H9 (cell line): ENCODE measurements around the gene EFHD1. TPM values are rescaled to one million over a fixed set of nuclear protein-coding genes. Genes with fewer than 3 reads are reported as not detected.

Source experiments
- DNase-seq: peaks from one replicate; pipeline ENCODE4 v3.0.0-alpha.2; 2017
- H2AFZ ChIP-seq: one replicate; pipeline ENCODE4 v1.6.1; 2013; ENCODE audit warnings: mild to moderate bottlenecking, low read length, control low read depth, moderate library complexity
- H2AK5ac ChIP-seq: 2 replicates; pipeline ENCODE4 v1.6.1; 2013; ENCODE audit warnings: low read length, control low read depth, mixed read lengths; ENCODE audit not compliant: insufficient read length
- H2BK120ac ChIP-seq: one replicate; pipeline ENCODE4 v1.6.1; 2013; ENCODE audit warnings: low read depth, mild to moderate bottlenecking, low read length, control low read depth, inconsistent platforms; ENCODE audit not compliant: poor library complexity, severe bottlenecking
- H2BK12ac ChIP-seq: 2 replicates; pipeline ENCODE4 v1.6.1; 2013; ENCODE audit warnings: low read length, control low read depth, mixed read lengths, low read depth; ENCODE audit not compliant: insufficient read length
- H2BK15ac ChIP-seq: 2 replicates; pipeline ENCODE4 v1.6.1; 2013; ENCODE audit warnings: low read depth, low read length, control low read depth
- H2BK20ac ChIP-seq: one replicate; pipeline ENCODE4 v1.6.1; 2013; ENCODE audit warnings: low read depth, mild to moderate bottlenecking, low read length, control low read depth, inconsistent platforms; ENCODE audit not compliant: poor library complexity, severe bottlenecking
- H2BK5ac ChIP-seq: 2 replicates; pipeline ENCODE4 v1.6.1; 2013; ENCODE audit warnings: low read length, control low read depth, mixed read lengths; ENCODE audit not compliant: insufficient read length
- H3K14ac ChIP-seq: 2 replicates; pipeline ENCODE4 v1.6.1; 2013; ENCODE audit warnings: low read length, control low read depth; ENCODE audit not compliant: insufficient read depth
- H3K18ac ChIP-seq: 2 replicates; pipeline ENCODE4 v1.6.1; 2013; ENCODE audit warnings: low read depth, mild to moderate bottlenecking, mixed read lengths, low read length, control low read depth; ENCODE audit not compliant: insufficient read length
- H3K23ac ChIP-seq: 2 replicates; pipeline ENCODE4 v1.6.1; 2013; ENCODE audit warnings: low read length, control low read depth, mixed read lengths, low read depth; ENCODE audit not compliant: insufficient read length
- H3K23me2 ChIP-seq: 2 replicates; pipeline ENCODE4 v1.6.1; 2013; ENCODE audit warnings: low read depth, mild to moderate bottlenecking, mixed read lengths, low read length, control low read depth; ENCODE audit not compliant: insufficient read length, poor library complexity, severe bottlenecking
- H3K27ac ChIP-seq: 2 replicates; pipeline ENCODE4 v1.5.1; 2013; ENCODE audit warnings: low read length, control low read depth, mixed read lengths, low read depth; ENCODE audit not compliant: insufficient read length
- H3K27me3 ChIP-seq: 2 replicates; pipeline ENCODE4 v1.6.1; 2013; ENCODE audit warnings: low read length, control low read depth, inconsistent platforms; ENCODE audit not compliant: insufficient read depth
- H3K4ac ChIP-seq: 2 replicates; pipeline ENCODE4 v1.6.1; 2013; ENCODE audit warnings: low read depth, mild to moderate bottlenecking, control low read depth, inconsistent platforms, low read length, moderate library complexity
- H3K4me1 ChIP-seq: 2 replicates; pipeline ENCODE4 v1.6.1; 2013; ENCODE audit warnings: low read length, control low read depth, inconsistent platforms; ENCODE audit not compliant: insufficient read depth
- H3K4me2 ChIP-seq: 2 replicates; pipeline ENCODE4 v1.6.1; 2013; ENCODE audit warnings: low read length, control low read depth, mixed read lengths; ENCODE audit not compliant: insufficient read length, insufficient read depth
- H3K56ac ChIP-seq: 2 replicates; pipeline ENCODE4 v1.6.1; 2013; ENCODE audit warnings: low read depth, mild to moderate bottlenecking, mixed read lengths, low read length, control low read depth; ENCODE audit not compliant: insufficient read length
- H3K79me1 ChIP-seq: 2 replicates; pipeline ENCODE4 v1.6.1; 2013; ENCODE audit warnings: low read depth, mild to moderate bottlenecking, moderate library complexity, low read length, control low read depth, inconsistent platforms; ENCODE audit not compliant: insufficient read depth, poor library complexity, severe bottlenecking
- H3K79me2 ChIP-seq: 2 replicates; pipeline ENCODE4 v1.6.1; 2013; ENCODE audit warnings: low read length, control low read depth, inconsistent platforms; ENCODE audit not compliant: insufficient read depth
- H3K9ac ChIP-seq: 2 replicates; pipeline ENCODE4 v1.6.1; 2013; ENCODE audit warnings: low read length, control low read depth, mixed read lengths; ENCODE audit not compliant: insufficient read length; ENCODE audit errors: extremely low read depth
- H3K9me3 ChIP-seq: one replicate; pipeline ENCODE4 v1.6.1; 2013; ENCODE audit warnings: low read depth, low read length, inconsistent platforms; ENCODE audit not compliant: control insufficient read depth
- H3T11ph ChIP-seq: one replicate; pipeline ENCODE4 v1.6.1; 2013; ENCODE audit warnings: mild to moderate bottlenecking, low read length, control low read depth, inconsistent platforms
- H4K20me1 ChIP-seq: one replicate; pipeline ENCODE4 v1.6.1; 2013; ENCODE audit not compliant: control insufficient read depth, insufficient read length, insufficient read depth
- H4K5ac ChIP-seq: 2 replicates; pipeline ENCODE4 v1.6.1; 2013; ENCODE audit warnings: low read depth, mild to moderate bottlenecking, mixed read lengths, low read length, control low read depth; ENCODE audit not compliant: insufficient read length
- H4K8ac ChIP-seq: replicated peaks from 2 replicates; pipeline ENCODE4 v1.6.1; 2013; ENCODE audit warnings: low read length, control low read depth, mixed read lengths, low read depth; ENCODE audit not compliant: insufficient read length
- H4K91ac ChIP-seq: 2 replicates; pipeline ENCODE4 v1.6.1; 2013; ENCODE audit warnings: low read depth, mild to moderate bottlenecking, moderate library complexity, mixed read lengths, low read length, control low read depth; ENCODE audit not compliant: insufficient read length
- H3K27ac Mint-ChIP-seq, 3 experiments: 2 replicates in 2 of 3; 3 replicates in 1 of 3; pipeline ENCODE4 v1.8.0; 2020 to 2021; ENCODE audit warnings: mixed read lengths in 3 of 3, mild to moderate bottlenecking in 1 of 3, moderate library complexity in 1 of 3
- H3K27me3 Mint-ChIP-seq: 2 replicates; pipeline ENCODE4 v1.8.0; 2021; ENCODE audit warnings: low read depth, mild to moderate bottlenecking, moderate library complexity, mixed read lengths
- H3K36me3 Mint-ChIP-seq, 3 experiments: 2 replicates in 2 of 3; 3 replicates in 1 of 3; pipeline ENCODE4 v1.8.0; 2020 to 2021; ENCODE audit warnings: low read depth in 3 of 3, mixed read lengths in 3 of 3; ENCODE audit not compliant: insufficient read depth in 1 of 3
- H3K4me1 Mint-ChIP-seq, 2 experiments: 2 replicates each; pipeline ENCODE4 v1.8.0; 2020; ENCODE audit warnings: mixed read lengths in 2 of 2
- H3K4me3 Mint-ChIP-seq, 2 experiments: 2 replicates in 1 of 2; 3 replicates in 1 of 2; pipeline ENCODE4 v1.8.0; 2020 to 2021; ENCODE audit warnings: mild to moderate bottlenecking in 2 of 2, mixed read lengths in 2 of 2, moderate library complexity in 1 of 2
- H3K9me3 Mint-ChIP-seq, 2 experiments: 2 replicates in 1 of 2; 3 replicates in 1 of 2; pipeline ENCODE4 v1.8.0; 2020; ENCODE audit warnings: mild to moderate bottlenecking in 2 of 2, mixed read lengths in 2 of 2, moderate library complexity in 1 of 2
- WGBS: extraction: QIAGEN DNeasy Blood & Tissue Kit; methylation state at CpG from one replicate; pipeline ENCODE4 v1.1.7; 2013; ENCODE audit warnings: missing lambda C conversion rate, low lambda C conversion rate, mixed read lengths; ENCODE audit not compliant: insufficient read length; ENCODE audit errors: extremely low coverage; 5-methylcytosine and 5-hydroxymethylcytosine counted together
- total RNA-seq: library from RNA; stranded (reverse); gene quantifications from 2 replicates; pipeline ENCODE4 v1.2.1, GENCODE V29; 2021
- TF ChIP-seq, protein P1 (sequence below): fragments of 200-600 bp; sonication (generic); conservative IDR thresholded peaks from 3 replicates; pipeline ENCODE4 v1.8.0; 2021; ENCODE audit warnings: antibody characterized with exemption, mild to moderate bottlenecking

Gene EFHD1
- total RNA-seq, 1 experiment from 2014 or later: 2.8 TPM

DNA sequence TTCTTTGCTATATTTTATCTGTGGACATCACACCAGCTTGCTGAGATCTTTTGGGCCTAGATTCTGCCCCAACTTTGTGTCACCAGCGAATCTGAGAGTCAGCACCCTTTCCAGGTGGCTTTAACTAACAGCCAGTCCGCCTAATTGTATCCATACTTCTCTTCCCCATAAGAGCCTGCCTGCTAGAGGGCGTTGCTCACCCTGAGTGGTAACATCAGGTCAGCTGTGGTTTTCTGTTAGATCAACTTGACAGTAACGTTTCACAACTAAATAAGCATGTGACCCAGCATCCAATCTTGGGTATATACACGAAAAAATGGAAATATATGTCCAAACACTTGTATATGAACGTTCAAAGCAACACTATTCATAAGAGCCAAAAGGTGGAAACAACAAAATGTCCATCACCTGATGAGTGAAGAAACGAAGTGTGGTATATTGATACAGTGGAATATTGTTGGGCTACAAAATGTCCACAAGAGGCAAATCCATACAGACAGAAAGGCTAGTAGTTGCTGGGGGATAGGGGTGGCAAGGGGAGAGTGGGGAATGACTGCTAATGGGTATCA lies 24.9 kb downstream of the EFHD1 start:
- Histone ChIP-seq H4K20me1 (no peaks in the 10 kb centered on the region), H4K5ac (no peak overlapping the region), H2AK5ac (no peak overlapping the region), H4K8ac (no peak overlapping the region), H2BK5ac (no peak overlapping the region), H4K91ac (no peak overlapping the region), H2BK15ac (no peak overlapping the region), H3K79me1 (no peaks in the 10 kb centered on the region), H2BK20ac (no peak overlapping the region), H3K14ac (no peak overlapping the region), H3K27me3 (no peaks in the 10 kb centered on the region), H3K4me1 (no peaks in the 10 kb centered on the region), H3K9ac (no peak overlapping the region), H2AFZ (no peak overlapping the region), H3K4ac (no peak overlapping the region), H3K23ac (no peak overlapping the region), H2BK12ac (no peak overlapping the region), H3K23me2 (no peaks in the 10 kb centered on the region), H3K18ac (no peak overlapping the region), H2BK120ac (no peak overlapping the region), H3K56ac (no peak overlapping the region), H3K79me2 (no peaks in the 10 kb centered on the region), H3K27ac (no peak overlapping the region), H3K9me3 (no peaks in the 10 kb centered on the region), H3K4me2 (no peak overlapping the region), H3T11ph (no peak overlapping the region)
- Mint-ChIP-seq H3K27me3 (peaks cover 3% of the 10 kb centered on the region), H3K9me3 (peaks cover 3 to 4% of the 10 kb centered on the region in 2 experiments; a peak in 2 of 5 replicates), H3K4me1 (peaks cover 2 to 9% of the 10 kb centered on the region in 2 experiments; a peak in 2 of 4 replicates), H3K36me3 (peaks cover 3 to 5% (median 3%) of the 10 kb centered on the region in 3 experiments; a peak in 5 of 7 replicates), H3K4me3 (no peak overlapping the region), H3K27ac (no peak overlapping the region)
- TF ChIP-seq, protein P1, sequence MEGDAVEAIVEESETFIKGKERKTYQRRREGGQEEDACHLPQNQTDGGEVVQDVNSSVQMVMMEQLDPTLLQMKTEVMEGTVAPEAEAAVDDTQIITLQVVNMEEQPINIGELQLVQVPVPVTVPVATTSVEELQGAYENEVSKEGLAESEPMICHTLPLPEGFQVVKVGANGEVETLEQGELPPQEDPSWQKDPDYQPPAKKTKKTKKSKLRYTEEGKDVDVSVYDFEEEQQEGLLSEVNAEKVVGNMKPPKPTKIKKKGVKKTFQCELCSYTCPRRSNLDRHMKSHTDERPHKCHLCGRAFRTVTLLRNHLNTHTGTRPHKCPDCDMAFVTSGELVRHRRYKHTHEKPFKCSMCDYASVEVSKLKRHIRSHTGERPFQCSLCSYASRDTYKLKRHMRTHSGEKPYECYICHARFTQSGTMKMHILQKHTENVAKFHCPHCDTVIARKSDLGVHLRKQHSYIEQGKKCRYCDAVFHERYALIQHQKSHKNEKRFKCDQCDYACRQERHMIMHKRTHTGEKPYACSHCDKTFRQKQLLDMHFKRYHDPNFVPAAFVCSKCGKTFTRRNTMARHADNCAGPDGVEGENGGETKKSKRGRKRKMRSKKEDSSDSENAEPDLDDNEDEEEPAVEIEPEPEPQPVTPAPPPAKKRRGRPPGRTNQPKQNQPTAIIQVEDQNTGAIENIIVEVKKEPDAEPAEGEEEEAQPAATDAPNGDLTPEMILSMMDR: peak; percentile 39; the same call in 2 of the 3 replicates
- no peak for DNase-seq
- no CpG with 5 or more reads among the region's 7 CpGs for whole genome bisulfite sequencing
